ENCODE results near the gene SREK1. TPM values are rescaled to one million over a fixed set of nuclear protein-coding genes. Genes with fewer than 3 reads are reported as not detected.

Gene SREK1
- total and polyA plus RNA-seq, 2 of the 8 experiments (the other 6 are each of a cell fraction or from before 2014, with no cell fraction given), result 10.6 to 40.4 TPM

Other genes with a start within 250 kb of the SREK1 start
- 28.5 and 33.2 TPM in 2 replicates for gene ERBIN, start 217.7 kb upstream of the SREK1 start, total RNA-seq (2021; fragmentation: NEBNext Ultra II Directional; extraction: Animal tissue kit (Norgen Biotek cat#: 25700))
- gene ERBIN, start 217.7 kb upstream of the SREK1 start, polyA plus RNA-seq (2011; rRNA removed), result 3.3 and 7.7 TPM in 2 replicates